Measurements from ENCODE around the gene NDST1.

DNA sequence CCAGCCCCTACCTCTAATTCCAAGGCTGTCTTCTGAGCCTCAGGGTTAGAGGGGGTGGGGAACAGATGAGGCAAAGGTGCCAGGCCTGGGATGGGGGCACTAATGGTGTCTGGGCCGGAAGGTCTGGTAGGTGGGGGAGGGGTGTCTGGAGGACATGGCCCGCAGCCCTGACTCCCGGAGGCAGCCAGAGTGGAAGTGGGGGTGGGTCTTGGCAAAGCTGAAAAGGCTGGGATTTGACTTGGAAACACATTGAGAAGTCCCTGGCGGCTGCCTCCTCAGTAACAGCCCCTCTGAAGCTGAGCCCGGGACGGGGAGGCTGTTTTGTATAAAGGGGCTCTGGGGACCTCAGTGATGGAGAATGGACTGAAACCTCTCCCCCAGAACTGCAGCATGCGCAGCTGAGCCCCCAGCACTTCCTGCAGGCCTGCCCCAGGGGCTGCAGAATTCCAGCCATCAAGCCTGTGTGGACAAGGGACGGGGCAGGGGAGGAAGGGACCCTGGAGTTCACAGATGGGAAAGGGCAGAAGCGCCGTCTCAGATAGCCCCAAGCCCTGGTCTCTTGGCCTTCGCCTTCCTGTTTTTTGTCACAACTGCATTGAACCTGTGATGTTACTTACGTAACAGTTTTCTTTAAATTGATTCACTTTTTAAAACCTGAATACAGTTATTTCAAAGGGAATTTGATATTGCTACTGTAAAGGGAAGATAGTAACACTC is 83.2 kb downstream of the NDST1 start:
- TF ChIP-seq POLR2AphosphoS5 (IDR thresholded peaks at IDR 0.05; ENCODE audit: low read depth, low read length) (no peak), SMC3 (IDR thresholded peaks at IDR 0.05; ENCODE audit: low read depth, low read length) (no peak), RXRA (IDR thresholded peaks at IDR 0.05; ENCODE audit: borderline replicate concordance, low read depth) (no peak)
- TF ChIP-seq, protein P1, sequence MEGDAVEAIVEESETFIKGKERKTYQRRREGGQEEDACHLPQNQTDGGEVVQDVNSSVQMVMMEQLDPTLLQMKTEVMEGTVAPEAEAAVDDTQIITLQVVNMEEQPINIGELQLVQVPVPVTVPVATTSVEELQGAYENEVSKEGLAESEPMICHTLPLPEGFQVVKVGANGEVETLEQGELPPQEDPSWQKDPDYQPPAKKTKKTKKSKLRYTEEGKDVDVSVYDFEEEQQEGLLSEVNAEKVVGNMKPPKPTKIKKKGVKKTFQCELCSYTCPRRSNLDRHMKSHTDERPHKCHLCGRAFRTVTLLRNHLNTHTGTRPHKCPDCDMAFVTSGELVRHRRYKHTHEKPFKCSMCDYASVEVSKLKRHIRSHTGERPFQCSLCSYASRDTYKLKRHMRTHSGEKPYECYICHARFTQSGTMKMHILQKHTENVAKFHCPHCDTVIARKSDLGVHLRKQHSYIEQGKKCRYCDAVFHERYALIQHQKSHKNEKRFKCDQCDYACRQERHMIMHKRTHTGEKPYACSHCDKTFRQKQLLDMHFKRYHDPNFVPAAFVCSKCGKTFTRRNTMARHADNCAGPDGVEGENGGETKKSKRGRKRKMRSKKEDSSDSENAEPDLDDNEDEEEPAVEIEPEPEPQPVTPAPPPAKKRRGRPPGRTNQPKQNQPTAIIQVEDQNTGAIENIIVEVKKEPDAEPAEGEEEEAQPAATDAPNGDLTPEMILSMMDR (IDR thresholded peaks at IDR 0.05) = no peak
